ENCODE data around the gene RASSF8.

- TF ChIP-seq EZH2phosphoT487 (IDR thresholded peaks at IDR 0.05; ENCODE audit: borderline replicate concordance, low read length): no peak
- no peak for TF ChIP-seq CTCF (conservative IDR thresholded peaks at IDR 0.05; ENCODE audit: low read depth, low read length)
Observed at GRCh38 chr12:25932971-25933370, 25.5 kb upstream of the RASSF8 start.
